OCI-LY3 (cell line): ENCODE data around the gene PLEK2.

Experiments used
- H2AFZ ChIP-seq: fragments of 200-600, 300-600 bp; shearing (Covaris generic); 2 replicates; pipeline ENCODE4 v1.6.0; 2014; ENCODE audit warnings: antibody characterized with exemption, low read depth, low read length
- H3K27ac ChIP-seq: fragments of 200-600, 300-600 bp; sonication (generic); 2 replicates; pipeline ENCODE4 v1.5.1; 2014; ENCODE audit warnings: mild to moderate bottlenecking, low read length, moderate library complexity, mixed read lengths
- H3K27me3 ChIP-seq: fragments of 200-600, 300-600 bp; sonication (generic); 2 replicates; pipeline ENCODE4 v1.6.1; 2014; ENCODE audit warnings: low read depth, low read length, mixed read lengths
- H3K36me3 ChIP-seq: fragments of 200-600, 300-600 bp; sonication (generic); replicated peaks from 2 replicates; pipeline ENCODE3; 2014; ENCODE audit warnings: low read depth, low read length, mixed read lengths
- H3K4me1 ChIP-seq: fragments of 300-600, 200-600 bp; sonication (generic); 2 replicates; pipeline ENCODE4 v1.6.1; 2014; ENCODE audit warnings: low read length, mixed read lengths
- H3K4me2 ChIP-seq: fragments of 200-600, 300-600 bp; sonication (generic); 2 replicates; pipeline ENCODE4 v1.6.1; 2014; ENCODE audit warnings: low read length, mixed read lengths
- H3K4me3 ChIP-seq: fragments of 300-600, 200-600 bp; sonication (generic); 2 replicates; pipeline ENCODE4 v1.5.1; 2014; ENCODE audit warnings: antibody characterized with exemption, mild to moderate bottlenecking, low read length, moderate library complexity
- H3K79me2 ChIP-seq: fragments of 300-600, 200-600 bp; shearing (Covaris generic); 2 replicates; pipeline ENCODE4 v1.6.1; 2014; ENCODE audit warnings: mild to moderate bottlenecking, low read length, mixed read lengths
- H3K9ac ChIP-seq: fragments of 300-600, 200-600 bp; shearing (Covaris generic); 2 replicates; pipeline ENCODE4 v1.6.0; 2014; ENCODE audit warnings: mild to moderate bottlenecking, low read length, moderate library complexity
- H3K9me3 ChIP-seq: fragments of 200-600, 300-600 bp; shearing (Covaris generic); 2 replicates; pipeline ENCODE4 v1.6.1; 2014; ENCODE audit warnings: low read length, mixed read lengths; ENCODE audit not compliant: insufficient read depth
- H4K20me1 ChIP-seq: fragments of 200-600, 300-600 bp; sonication (generic); 2 replicates; pipeline ENCODE4 v1.6.1; 2016; ENCODE audit warnings: low read length, mixed read lengths; ENCODE audit not compliant: insufficient read depth
- CTCF ChIP-seq: fragments of 200-600, 300-600 bp; sonication (generic); IDR thresholded peaks from 2 replicates; pipeline ENCODE4 v1.5.1; 2014; ENCODE audit warnings: antibody characterized with exemption, low read length, low read depth
- EZH2phosphoT487 ChIP-seq: fragments of 200-600 bp; shearing (Covaris generic); IDR thresholded peaks from 2 replicates; pipeline ENCODE4 v1.6.1; 2018; ENCODE audit warnings: antibody characterized with exemption, mixed run types, low read depth

Gene PLEK2

GRCh38 chr14:67428501-67429031 lies 16.6 kb upstream of the PLEK2 start:
- H3K27ac ChIP-seq, result no peak overlapping the region
- no peak overlapping the region for H3K4me2 ChIP-seq
- no peak overlapping the region for H2AFZ ChIP-seq
- H4K20me1 ChIP-seq, result no peaks in the 10 kb centered on the region
- no peaks in the 10 kb centered on the region for H3K36me3 ChIP-seq
- H3K9ac ChIP-seq, result no peak overlapping the region
- no peaks in the 10 kb centered on the region for H3K9me3 ChIP-seq
- no peak for TF ChIP-seq EZH2phosphoT487
- no peak for TF ChIP-seq CTCF
- no peak overlapping the region for H3K4me3 ChIP-seq
- H3K27me3 ChIP-seq, result peaks cover 62% of the 10 kb centered on the region
- H3K79me2 ChIP-seq, result no peaks in the 10 kb centered on the region
- H3K4me1 ChIP-seq, result no peaks in the 10 kb centered on the region

- no peak overlapping the region for H2AFZ ChIP-seq
- TF ChIP-seq CTCF (peak; percentile 86), EZH2phosphoT487 (no peak)
- H3K27me3 ChIP-seq, result peaks cover 53% of the 10 kb centered on the region
- H3K27ac ChIP-seq, result no peak overlapping the region
- H3K9ac ChIP-seq, result no peak overlapping the region
- H4K20me1 ChIP-seq, result no peaks in the 10 kb centered on the region
- no peaks in the 10 kb centered on the region for H3K79me2 ChIP-seq
- no peaks in the 10 kb centered on the region for H3K9me3 ChIP-seq
- peak overlapping the region; percentile 30 for H3K4me2 ChIP-seq
- no peaks in the 10 kb centered on the region for H3K4me1 ChIP-seq
- no peak overlapping the region for H3K4me3 ChIP-seq
- H3K36me3 ChIP-seq, result no peaks in the 10 kb centered on the region
Observed at GRCh38 chr14:67426983-67427606, 15.1 kb upstream of the PLEK2 start.

- no peak overlapping the region for H3K4me2 ChIP-seq
- H3K27me3 ChIP-seq, result peaks cover 46% of the 10 kb centered on the region
- H3K4me1 ChIP-seq, result no peaks in the 10 kb centered on the region
- no peak overlapping the region for H3K9ac ChIP-seq
- H3K36me3 ChIP-seq, result no peaks in the 10 kb centered on the region
- no peak for TF ChIP-seq CTCF
- TF ChIP-seq EZH2phosphoT487, result no peak
- H4K20me1 ChIP-seq, result no peaks in the 10 kb centered on the region
- H3K4me3 ChIP-seq, result no peak overlapping the region
- no peak overlapping the region for H3K27ac ChIP-seq
- no peaks in the 10 kb centered on the region for H3K79me2 ChIP-seq
- H3K9me3 ChIP-seq, result no peaks in the 10 kb centered on the region
- H2AFZ ChIP-seq, result no peak overlapping the region
Observed at GRCh38 chr14:67426161-67426560, 14.2 kb upstream of the PLEK2 start.

GRCh38 chr14:67425608-67426007 lies 13.6 kb upstream of the PLEK2 start:
- TF ChIP-seq CTCF (no peak), EZH2phosphoT487 (no peak)
- Histone ChIP-seq H3K27me3 (peaks cover 45% of the 10 kb centered on the region), H3K27ac (no peak overlapping the region), H3K9me3 (no peaks in the 10 kb centered on the region), H3K9ac (no peak overlapping the region), H3K36me3 (no peaks in the 10 kb centered on the region), H2AFZ (no peak overlapping the region), H3K79me2 (no peaks in the 10 kb centered on the region), H3K4me2 (no peak overlapping the region), H3K4me3 (no peak overlapping the region), H3K4me1 (no peaks in the 10 kb centered on the region), H4K20me1 (no peaks in the 10 kb centered on the region)
